IPS DF 6.9 (cell line): ENCODE data around the gene OLFML2B.

Source experiments
- DNase-seq: peaks from one replicate; pipeline ENCODE4 v3.0.0-alpha.2; 2013; ENCODE audit warnings: low read depth, low spot score
- H3K27ac ChIP-seq: one replicate; pipeline ENCODE4 v1.5.1; 2013; ENCODE audit warnings: low read length, control low read depth
- H3K27me3 ChIP-seq: 2 replicates; pipeline ENCODE4 v1.6.1; 2013; ENCODE audit warnings: mild to moderate bottlenecking, low read length; ENCODE audit not compliant: control insufficient read depth, insufficient read depth
- H3K36me3 ChIP-seq: 2 replicates; pipeline ENCODE4 v1.6.1; 2013; ENCODE audit warnings: low read length; ENCODE audit not compliant: control insufficient read depth, insufficient read depth
- H3K4me1 ChIP-seq: 2 replicates; pipeline ENCODE4 v1.6.1; 2013; ENCODE audit warnings: low read length; ENCODE audit not compliant: control insufficient read depth, insufficient read depth
- H3K4me3 ChIP-seq: 2 replicates; pipeline ENCODE4 v1.5.1; 2013; ENCODE audit warnings: mild to moderate bottlenecking, low read length
- H3K9me3 ChIP-seq: 2 replicates; pipeline ENCODE4 v1.6.1; 2013; ENCODE audit warnings: low read length, inconsistent platforms; ENCODE audit not compliant: control insufficient read depth, insufficient read depth
- WGBS: extraction: QIAGEN DNeasy Blood & Tissue Kit; methylation state at CpG from one replicate; pipeline ENCODE4 v1.1.7; 2013; ENCODE audit warnings: mixed read lengths, missing lambda C conversion rate; ENCODE audit not compliant: insufficient read length, insufficient coverage; 5-methylcytosine and 5-hydroxymethylcytosine counted together

The OLFML2B gene

DNA sequence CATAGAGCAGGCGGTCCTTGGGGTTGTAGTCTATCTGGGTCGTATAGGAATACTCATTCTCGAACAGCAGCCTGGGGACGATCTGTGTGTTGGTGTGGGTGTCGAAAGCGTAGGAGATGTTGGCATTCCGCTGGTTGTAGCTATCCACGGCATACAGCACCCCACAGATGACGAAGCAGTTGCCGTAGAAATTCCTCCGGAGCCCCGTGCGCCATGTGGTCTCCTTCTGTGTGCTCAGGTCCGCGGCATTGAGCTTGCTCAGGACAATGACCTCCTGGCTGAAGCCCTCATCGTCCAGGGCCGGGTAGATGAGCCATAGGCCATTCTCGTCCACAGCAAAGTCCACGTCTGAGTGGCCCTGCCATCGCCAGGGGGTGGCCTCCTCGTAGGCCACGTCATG lies 39.9 kb downstream of the OLFML2B start:
- no peak for DNase-seq
- no peak overlapping the region for H3K27ac ChIP-seq
- no peaks in the 10 kb centered on the region for H3K36me3 ChIP-seq
- no peaks in the 10 kb centered on the region for H3K9me3 ChIP-seq
- no CpG with 5 or more reads among the region's 22 CpGs for WGBS
- H3K27me3 ChIP-seq: no peaks in the 10 kb centered on the region
- H3K4me1 ChIP-seq: no peaks in the 10 kb centered on the region
- no peak overlapping the region for H3K4me3 ChIP-seq

DNA sequence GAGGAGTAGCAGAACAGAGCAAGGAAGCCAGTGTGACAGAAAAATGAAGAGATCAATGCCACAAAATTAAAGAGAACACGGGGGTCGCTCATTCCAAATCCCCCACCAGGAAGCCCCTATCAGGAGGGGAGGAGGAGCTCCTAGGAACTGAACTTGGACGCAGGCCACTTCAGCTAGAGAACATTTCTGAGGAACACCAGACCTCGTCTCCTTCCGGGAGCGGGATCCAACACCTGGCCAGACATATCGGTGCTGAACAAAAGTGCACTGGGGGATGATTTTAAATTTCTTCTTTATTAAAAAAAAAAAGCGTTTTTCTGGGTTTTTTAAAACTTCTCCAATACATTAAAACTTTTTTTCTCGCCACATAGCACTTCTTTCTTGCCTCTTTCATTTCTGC lies 40.8 kb downstream of the OLFML2B start:
- Histone ChIP-seq H3K4me3 (no peak overlapping the region), H3K27me3 (no peaks in the 10 kb centered on the region), H3K9me3 (no peaks in the 10 kb centered on the region), H3K4me1 (no peaks in the 10 kb centered on the region), H3K36me3 (no peaks in the 10 kb centered on the region), H3K27ac (no peak overlapping the region)
- WGBS: no CpG with 5 or more reads among the region's 9 CpGs
- no peak for DNase-seq

DNA sequence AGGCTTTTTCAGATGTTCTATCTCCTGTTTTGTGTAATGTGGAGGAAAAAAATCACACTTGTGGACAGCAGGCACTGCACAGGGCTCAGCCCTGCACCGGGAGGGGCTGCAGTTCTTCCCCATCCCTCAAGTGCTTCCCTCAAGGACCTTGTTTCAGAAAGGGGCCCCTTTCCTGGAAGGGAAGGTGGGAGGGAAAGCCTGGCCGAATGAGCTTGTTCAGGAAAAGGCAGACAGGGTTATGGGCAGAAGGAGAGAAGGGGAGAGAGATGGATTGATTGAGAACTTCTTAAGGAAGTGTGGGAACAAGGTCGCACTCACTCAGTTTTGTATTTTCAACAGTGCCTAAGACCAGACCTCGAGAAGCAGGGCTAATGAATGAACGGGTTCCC lies 41.2 kb downstream of the OLFML2B start:
- no CpG with 5 or more reads among the region's 5 CpGs for WGBS
- no peak for DNase-seq
- Histone ChIP-seq H3K36me3 (no peaks in the 10 kb centered on the region), H3K27ac (no peak overlapping the region), H3K9me3 (no peaks in the 10 kb centered on the region), H3K4me1 (no peaks in the 10 kb centered on the region), H3K27me3 (no peaks in the 10 kb centered on the region), H3K4me3 (no peak overlapping the region)

- no peaks in the 10 kb centered on the region for H3K4me1 ChIP-seq
- no peak for DNase-seq
- H3K4me3 ChIP-seq: no peak overlapping the region
- no peak overlapping the region for H3K27ac ChIP-seq
- WGBS: no CpG with 5 or more reads among the region's 11 CpGs
- no peaks in the 10 kb centered on the region for H3K9me3 ChIP-seq
- no peaks in the 10 kb centered on the region for H3K36me3 ChIP-seq
- H3K27me3 ChIP-seq: no peaks in the 10 kb centered on the region
Measured at GRCh38 chr1:161981735-161982506, 41.7 kb downstream of the OLFML2B start.

DNA sequence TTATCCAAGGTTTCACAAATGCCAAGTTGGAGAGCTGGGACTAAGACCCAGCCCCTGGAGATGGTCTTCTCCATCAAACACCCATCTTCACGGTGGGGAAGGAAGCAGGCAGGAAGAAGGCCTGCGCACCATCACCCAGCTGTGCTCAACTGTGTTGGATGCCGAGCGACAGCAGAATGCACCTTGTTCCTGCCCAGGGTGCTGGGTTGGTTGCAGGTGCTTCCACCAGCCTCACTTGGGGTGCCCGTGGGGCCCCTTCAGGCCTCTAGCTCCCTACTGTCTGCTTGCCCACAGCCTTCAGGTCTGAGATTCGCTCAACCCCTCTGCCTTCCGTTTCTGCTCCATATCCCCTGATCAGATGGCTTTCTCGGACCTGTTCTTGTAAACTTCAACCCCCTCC lies 42.5 kb downstream of the OLFML2B start:
- no peaks in the 10 kb centered on the region for H3K27me3 ChIP-seq
- no CpG with 5 or more reads among the region's 8 CpGs for WGBS
- H3K36me3 ChIP-seq: no peaks in the 10 kb centered on the region
- DNase-seq: no peak
- H3K27ac ChIP-seq: no peak overlapping the region
- no peaks in the 10 kb centered on the region for H3K9me3 ChIP-seq
- no peak overlapping the region for H3K4me3 ChIP-seq
- H3K4me1 ChIP-seq: no peaks in the 10 kb centered on the region

DNA sequence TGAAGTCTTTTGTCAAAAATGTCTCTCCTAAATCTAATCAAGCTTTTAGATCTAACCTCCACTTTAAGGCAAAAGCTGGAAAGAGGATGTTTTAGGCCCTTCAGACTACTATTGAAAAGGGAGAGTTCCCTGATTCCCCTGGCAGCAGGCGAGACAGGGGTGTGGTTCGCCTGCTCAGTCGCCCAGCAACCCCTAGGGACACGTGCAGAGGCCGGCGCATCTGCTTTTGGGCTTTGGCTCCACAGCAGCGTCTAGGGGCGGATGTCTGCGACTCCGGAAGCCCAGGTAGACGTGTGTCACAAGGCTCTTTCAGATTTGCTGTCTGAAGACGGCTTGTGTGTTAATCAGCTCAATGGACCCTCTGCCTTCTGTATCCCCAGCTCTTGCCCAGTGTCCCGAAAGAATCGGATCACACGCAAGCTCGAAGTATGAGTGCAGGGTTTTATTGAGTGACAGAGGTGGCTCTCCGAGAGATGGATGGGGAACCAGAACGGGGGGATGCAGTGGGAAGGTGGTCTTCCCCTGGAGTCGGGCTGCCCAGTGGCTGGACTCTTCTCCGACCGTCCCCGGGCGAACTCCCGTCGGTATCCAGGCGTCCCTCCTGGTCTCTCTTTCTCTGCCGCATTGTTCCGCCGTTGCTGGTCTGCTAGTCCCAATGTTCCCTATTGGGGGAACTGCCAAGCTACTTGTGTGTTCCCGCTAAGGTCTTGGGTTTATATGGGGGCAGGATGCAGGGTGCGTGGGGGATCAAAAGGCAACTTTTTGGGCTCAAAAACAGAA lies 45.5 kb downstream of the OLFML2B start:
- no CpG with 5 or more reads among the region's 31 CpGs for WGBS
- DNase-seq: no peak
- H3K9me3 ChIP-seq: no peaks in the 10 kb centered on the region
- H3K27ac ChIP-seq: no peak overlapping the region
- H3K36me3 ChIP-seq: no peaks in the 10 kb centered on the region
- H3K27me3 ChIP-seq: no peaks in the 10 kb centered on the region
- no peaks in the 10 kb centered on the region for H3K4me1 ChIP-seq
- no peak overlapping the region for H3K4me3 ChIP-seq

DNA sequence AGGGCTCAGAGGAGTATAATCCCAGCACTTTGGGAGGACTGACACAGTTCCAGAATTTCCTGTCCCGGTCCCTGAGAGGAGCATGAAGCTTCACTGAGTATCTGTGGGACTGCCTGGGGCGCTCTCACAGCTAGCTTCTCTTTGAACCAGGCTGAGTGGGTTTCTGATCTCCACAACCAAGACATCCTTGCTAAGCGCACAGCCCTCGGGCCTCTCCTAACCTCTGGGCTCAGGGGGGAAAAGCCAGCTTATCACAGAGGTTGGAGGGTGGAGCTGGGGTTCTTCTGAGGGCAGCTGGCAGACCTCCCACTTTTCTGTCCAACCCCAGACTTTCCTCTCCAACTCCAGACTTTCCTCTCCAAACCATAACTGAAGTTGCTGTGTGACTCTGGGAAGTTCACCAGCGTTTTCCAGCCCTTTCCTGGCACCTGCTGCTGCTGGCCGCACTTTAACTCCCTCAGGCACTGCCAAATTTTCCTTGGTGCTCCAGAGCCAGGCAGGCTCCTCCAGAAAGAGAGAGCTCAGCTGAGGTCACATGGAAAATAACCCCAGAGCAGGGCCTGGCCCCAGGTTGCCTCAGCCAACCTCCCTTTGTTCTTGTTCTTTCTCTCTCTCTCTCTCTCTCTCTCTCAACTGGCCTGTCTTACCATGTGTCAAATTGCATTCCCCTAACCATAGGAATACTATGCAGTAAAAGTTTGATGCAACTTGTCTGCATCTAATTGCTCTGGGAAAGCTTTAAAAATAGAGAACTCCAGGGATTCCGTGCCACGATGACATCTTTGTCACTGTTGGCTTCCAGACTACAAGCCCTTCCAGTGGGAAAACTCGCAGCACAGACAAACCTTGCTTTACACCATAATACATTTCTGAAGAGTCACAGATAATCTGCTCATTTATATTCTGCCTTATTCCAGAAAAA lies 49.5 kb downstream of the OLFML2B start:
- no CpG with 5 or more reads among the region's 9 CpGs for WGBS
- no peaks in the 10 kb centered on the region for H3K4me1 ChIP-seq
- H3K36me3 ChIP-seq: no peaks in the 10 kb centered on the region
- H3K27me3 ChIP-seq: no peaks in the 10 kb centered on the region
- DNase-seq: no peak
- no peak overlapping the region for H3K4me3 ChIP-seq
- H3K9me3 ChIP-seq: no peaks in the 10 kb centered on the region
- H3K27ac ChIP-seq: no peak overlapping the region

- no peaks in the 10 kb centered on the region for H3K9me3 ChIP-seq
- H3K27me3 ChIP-seq: no peaks in the 10 kb centered on the region
- no peaks in the 10 kb centered on the region for H3K4me1 ChIP-seq
- no CpG with 5 or more reads among the region's 9 CpGs for WGBS
- H3K27ac ChIP-seq: no peak overlapping the region
- no peaks in the 10 kb centered on the region for H3K36me3 ChIP-seq
- H3K4me3 ChIP-seq: no peak overlapping the region
- DNase-seq: no peak
Measured at GRCh38 chr1:161972828-161973227, 50.8 kb downstream of the OLFML2B start.

DNA sequence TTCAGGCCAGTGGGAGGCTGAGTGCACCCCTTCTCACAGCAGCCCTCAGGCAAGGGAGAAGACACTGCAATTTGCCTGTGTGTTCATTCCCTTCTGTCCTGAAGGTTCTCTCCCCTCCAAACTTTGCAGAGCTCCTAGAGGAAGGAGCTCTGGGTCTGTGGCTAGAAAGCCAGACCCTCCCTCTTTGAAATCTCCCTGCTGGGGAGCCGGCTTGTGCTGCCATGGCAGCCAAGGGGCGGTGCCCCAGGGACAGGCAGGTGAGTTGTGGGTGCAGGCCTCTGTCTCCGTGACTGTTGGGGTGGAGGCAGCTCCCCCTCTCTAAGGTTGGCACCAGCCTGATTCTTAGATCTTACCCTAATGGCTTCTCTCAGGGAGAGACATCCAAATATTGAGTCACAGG lies 53.0 kb downstream of the OLFML2B start:
- Histone ChIP-seq H3K9me3 (no peaks in the 10 kb centered on the region), H3K36me3 (no peaks in the 10 kb centered on the region), H3K27ac (no peak overlapping the region), H3K4me3 (no peak overlapping the region), H3K4me1 (no peaks in the 10 kb centered on the region), H3K27me3 (no peaks in the 10 kb centered on the region)
- DNase-seq: no peak
- WGBS: no CpG with 5 or more reads among the region's 3 CpGs

DNA sequence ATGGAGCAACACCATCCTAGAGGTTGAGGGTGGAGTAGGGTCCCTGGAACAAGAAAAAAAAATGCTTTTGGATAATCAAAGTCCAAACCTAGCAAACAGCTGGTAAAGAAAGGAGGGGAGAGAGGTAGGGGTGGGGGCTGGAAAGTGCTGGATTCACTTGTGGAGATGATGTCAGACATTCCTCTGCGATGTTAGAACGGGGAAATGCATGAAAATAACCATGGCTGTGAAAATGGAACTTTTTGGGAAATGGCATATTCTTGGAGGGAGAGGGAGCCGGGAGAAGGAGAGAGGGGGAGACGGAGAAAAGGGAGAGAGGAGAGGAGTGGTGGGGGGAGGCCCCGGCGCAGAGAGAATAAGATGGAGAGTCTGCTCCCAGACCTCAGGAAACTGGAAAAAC lies 53.6 kb downstream of the OLFML2B start:
- Histone ChIP-seq H3K36me3 (no peaks in the 10 kb centered on the region), H3K4me3 (no peak overlapping the region), H3K9me3 (no peaks in the 10 kb centered on the region), H3K27ac (no peak overlapping the region), H3K4me1 (no peaks in the 10 kb centered on the region), H3K27me3 (no peaks in the 10 kb centered on the region)
- DNase-seq: no peak
- no CpG with 5 or more reads among the region's 6 CpGs for WGBS
